Heart left ventricle (tissue), 16 donors: Measurements from ENCODE around the gene TMC2. TPM values are rescaled to one million over a fixed set of nuclear protein-coding genes. Genes with fewer than 3 reads are reported as not detected.

Experiments used
- ATAC-seq, 4 donors: fragments of 200-7000 bp; cut with Tn5 transposase; one replicate each; pipeline ENCODE4 v1.9.1; 2020 to 2022; ENCODE audit warnings: moderate library complexity in 4 of 4, mild to moderate bottlenecking in 3 of 4, moderate number of reproducible peaks in 1 of 4
- DNase-seq, 5 donors: peaks; one replicate each; pipeline ENCODE4 v3.0.0-alpha.2; 2020
- H3K27ac ChIP-seq, 12 donors: fragments of 200-600 bp; sonication (generic) in 4 of 12; one replicate each; pipeline versions ENCODE4 v1.5.0 to v1.8.0; 2016 to 2022; ENCODE audit warnings: mild to moderate bottlenecking in 2 of 12
- H3K27me3 ChIP-seq, 9 donors: fragments of 200-600 bp; sonication (generic) in 2 of 9; one replicate each; pipeline versions ENCODE4 v1.5.1 to v1.8.0; 2016 to 2022; ENCODE audit warnings: mild to moderate bottlenecking in 3 of 9
- H3K36me3 ChIP-seq, 9 donors: fragments of 200-600 bp; sonication (generic) in 2 of 9; one replicate each; pipeline versions ENCODE4 v1.5.0 to v1.8.0; 2018 to 2022; ENCODE audit warnings: mild to moderate bottlenecking in 2 of 9
- H3K4me1 ChIP-seq, 12 donors: fragments of 200-600 bp; sonication (generic) in 4 of 12; one replicate each; pipeline versions ENCODE4 v1.5.0 to v1.8.0; 2016 to 2022; ENCODE audit warnings: mild to moderate bottlenecking in 3 of 12
- H3K4me3 ChIP-seq, 12 donors: fragments of 200-600 bp; sonication (generic) in 4 of 12; one replicate each; pipeline versions ENCODE4 v1.5.0 to v1.8.0; 2017 to 2022; ENCODE audit warnings: mild to moderate bottlenecking in 9 of 12, moderate library complexity in 4 of 12
- H3K9me3 ChIP-seq, 12 donors: fragments of 200-600 bp; sonication (generic) in 4 of 12; one replicate each; pipeline versions ENCODE4 v1.5.0 to v1.8.0; 2016 to 2022; ENCODE audit warnings: mild to moderate bottlenecking in 1 of 12
- CTCF ChIP-seq, 12 donors: fragments of 200-600 bp; sonication (generic) in 4 of 12; IDR thresholded peaks; one replicate each; pipeline versions ENCODE4 v1.5.0 to v1.8.0; 2018 to 2022; ENCODE audit warnings: antibody characterized with exemption in 12 of 12, mild to moderate bottlenecking in 5 of 12
- POLR2A ChIP-seq, 2 donors: fragments of 450-650 bp; IDR thresholded peaks; one replicate each; pipeline ENCODE4 v1.6.1; 2017; ENCODE audit warnings: antibody characterized with exemption in 2 of 2, mild to moderate bottlenecking in 2 of 2, moderate library complexity in 2 of 2
- WGBS, 4 donors: extraction: QIAGEN DNeasy Blood & Tissue Kit in 2 of 4; methylation state at CpG; one replicate each; pipeline versions ENCODE4 v1.1.5 to v1.1.7; 2013 to 2018; 5-methylcytosine and 5-hydroxymethylcytosine counted together
- intact Hi-C, 10 donors: fragments of 100-400 bp; cut with DNase I; formaldehyde crosslinking; loops; one replicate each; pipeline versions ENCODE4 v1.11.1 to v1.14.2; 2022
- polyA plus RNA-seq, 2 donors: library from polyadenylated mRNA; stranded (reverse); fragments of 200-250 nt; gene quantifications; one replicate each; pipeline ENCODE4 v1.2.3, GENCODE V29; 2013
- total RNA-seq, 9 donors: library from RNA; depleted of rRNA in 2 of 9; stranded (reverse); fragments of >200 nt in 2 of 9; fragmentation: NEBNext Ultra II Directional in 3 of 9; extraction: Animal tissue kit (Norgen Biotek cat#: 25700) in 3 of 9; gene quantifications; one replicate each; pipeline versions ENCODE4 v1.1.0 to v1.2.4, GENCODE V29; 2016 to 2023
- donor health status: ischemic (EF 13 %, LVEDD 7.1; RV severe dilation, severe dysfunction).
- donor health status: healthy with polysubstance abuse.
- donor health status: DM: no; HTN: yes; CAD: no.
- donor health status: DM: no; HTN: no; CAD: no.
- donor health status: ischemic (EF 25% LVEDD 6.9; RV normal size, moderate dysfunction).
- donor health status: ischemic (EF 25% LVEDD 5.7; RV mildly dilated, moderate dysfunction).
- donor health status: healthy.
- donor health status: DM: yes; HTN: yes; CAD: no.
- donor health status: ischemic (EF 35%, LVEDD 5.7; RV mildly dilated, moderate dysfunction).
- donor health status: nonischemic (EF 11% LVEDD 7.7; RV severe dilation, severe dysfunction).
- donor health status: DM: yes; HTN: yes; CAD: no.
- donor health status: PGD.
- donor health status: ischemic (EF 29% LVEDD 5.4; RV normal size, mild dysfunction).
- donor health status: nonischemic (EF 23%, LVEDD 6.1; RV moderate dilation, normal function).

Gene TMC2
- total and polyA plus RNA-seq, 11 donors = not detected

- ATAC-seq (no peak), DNase-seq (no peak)
- no peaks in the 10 kb centered on the region for H3K36me3 ChIP-seq
- intact Hi-C loops = loop anchor here in 1 of 10 donors (10.0 kb wide), 1 partner anchor 456 kb away; no protein-coding TSS in a partner anchor
- TF ChIP-seq POLR2A (IDR thresholded peaks at IDR 0.05) (no peak), CTCF (IDR thresholded peaks at IDR 0.05) (no peak)
- no peak overlapping the region for H3K4me3 ChIP-seq
- peaks cover 0 to 57% (median 9%) of the 10 kb centered on the region in 9 donors for H3K27me3 ChIP-seq
- no peak overlapping the region for H3K27ac ChIP-seq
- H3K4me1 ChIP-seq = no peaks in the 10 kb centered on the region
- 52 to 56% (median 54%) methylated on average over 8 of the region's 8 CpGs for WGBS, 4 donors
- H3K9me3 ChIP-seq = no peaks in the 10 kb centered on the region
Measured at GRCh38 chr20:2538931-2539720, 2.8 kb downstream of the TMC2 start.

- TF ChIP-seq POLR2A (IDR thresholded peaks at IDR 0.05) = no peak
- TF ChIP-seq CTCF (IDR thresholded peaks at IDR 0.05) = no peak
- no peak for DNase-seq
- intact Hi-C loops = no loop called here
- Histone ChIP-seq H3K36me3 (no peaks in the 10 kb centered on the region), H3K9me3 (no peaks in the 10 kb centered on the region), H3K4me1 (no peaks in the 10 kb centered on the region), H3K27ac (no peak overlapping the region), H3K27me3 (peaks cover 0 to 48% (median 8%) of the 10 kb centered on the region in 9 donors), H3K4me3 (no peak overlapping the region)
- 76 to 87% (median 84%) methylated on average over 2 of the region's 2 CpGs for WGBS, 4 donors
- no peak for ATAC-seq
Measured at GRCh38 chr20:2541940-2542339, 5.6 kb downstream of the TMC2 start.

GRCh38 chr20:2542361-2542760, 6.0 kb downstream of the TMC2 start:
- no peak overlapping the region for H3K27ac ChIP-seq
- no peak for ATAC-seq
- peaks cover 0 to 46% (median 8%) of the 10 kb centered on the region in 9 donors for H3K27me3 ChIP-seq
- no peaks in the 10 kb centered on the region for H3K36me3 ChIP-seq
- WGBS, 4 donors = 87 to 91% (median 90%) methylated on average over 4 of the region's 4 CpGs
- no peaks in the 10 kb centered on the region for H3K9me3 ChIP-seq
- H3K4me3 ChIP-seq = no peak overlapping the region
- TF ChIP-seq CTCF (IDR thresholded peaks at IDR 0.05) = no peak
- no peak for TF ChIP-seq POLR2A (IDR thresholded peaks at IDR 0.05)
- intact Hi-C loops = no loop called here
- DNase-seq = no peak
- H3K4me1 ChIP-seq = no peaks in the 10 kb centered on the region

- H3K9me3 ChIP-seq = no peaks in the 10 kb centered on the region
- TF ChIP-seq POLR2A (IDR thresholded peaks at IDR 0.05) (no peak), CTCF (IDR thresholded peaks at IDR 0.05) (no peak)
- no peak overlapping the region for H3K27ac ChIP-seq
- no peaks in the 10 kb centered on the region for H3K4me1 ChIP-seq
- WGBS, 4 donors = 68 to 88% (median 82%) methylated on average over 1 of the region's 1 CpG
- no peak for ATAC-seq
- no peaks in the 10 kb centered on the region for H3K36me3 ChIP-seq
- no peak for DNase-seq
- peaks cover 0 to 36% (median 0%) of the 10 kb centered on the region in 9 donors for H3K27me3 ChIP-seq
- intact Hi-C loops = no loop called here
- H3K4me3 ChIP-seq = no peak overlapping the region
Measured at GRCh38 chr20:2544211-2544610, 7.8 kb downstream of the TMC2 start.
